Measurements from ENCODE around the gene CBARP.

The CBARP gene

GRCh38 chr19:1275260-1275975 is 37.6 kb upstream of the CBARP start, which contains the start of gene FAM174C:
Gene FAM174C, plus strand, starts transcription at chr19:1275530. Its CDS starts 20 bp downstream, at chr19:1275550.
- peak; percentile 97 for DNase-seq

- no peak for DNase-seq
These were observed 37.1 kb upstream of the CBARP start for GRCh38 chr19:1274852-1275259.

- DNase-seq: no peak
These were observed 36.5 kb upstream of the CBARP start for GRCh38 chr19:1274081-1274851.

GRCh38 chr19:1273263-1274041 is 35.6 kb upstream of the CBARP start:
- DNase-seq: no peak

GRCh38 chr19:1272423-1273262 is 34.8 kb upstream of the CBARP start:
- no peak for DNase-seq

- no peak for DNase-seq
These were observed 34.0 kb upstream of the CBARP start for GRCh38 chr19:1271528-1272422.

GRCh38 chr19:1270854-1271527 is 33.2 kb upstream of the CBARP start:
- no peak for DNase-seq

- no peak for DNase-seq
These were observed 32.5 kb upstream of the CBARP start for GRCh38 chr19:1270213-1270853.

GRCh38 chr19:1269478-1270212 is 31.8 kb upstream of the CBARP start:
- DNase-seq: peak; percentile 83

GRCh38 chr19:1269065-1269477 is 31.3 kb upstream of the CBARP start, which contains the start of gene CIRBP:
Gene CIRBP, plus strand, starts transcription at chr19:1269332. Its CDS starts 1,602 bp downstream, at chr19:1270934.
- DNase-seq: peak; percentile 99

GRCh38 chr19:1268226-1269064 is 30.6 kb upstream of the CBARP start:
- no peak for DNase-seq

- no peak for DNase-seq
These were observed 29.8 kb upstream of the CBARP start for GRCh38 chr19:1267477-1268225.

GRCh38 chr19:1266916-1267476 is 29.2 kb upstream of the CBARP start:
- DNase-seq: peak; percentile 64

- peak; percentile 77 for DNase-seq
These were observed 28.5 kb upstream of the CBARP start for GRCh38 chr19:1266129-1266915.

GRCh38 chr19:1265615-1266128 is 27.9 kb upstream of the CBARP start:
- DNase-seq: no peak

Data from central memory CD4-positive, alpha-beta T cell (primary cell).